HG03442 (cell line): ENCODE data around the gene SPR.
A peak's percentile ranks its signal among the peaks of the same experiment; 100 is the strongest.

ENCODE experiments used
- ATAC-seq: cut with Tn5 transposase; IDR thresholded peaks from one replicate; pipeline ENCODE4 v1.9.1; 2021; ENCODE audit warnings: mild to moderate bottlenecking, moderate library complexity; ENCODE audit not compliant: unreplicated experiment

Gene SPR

DNA sequence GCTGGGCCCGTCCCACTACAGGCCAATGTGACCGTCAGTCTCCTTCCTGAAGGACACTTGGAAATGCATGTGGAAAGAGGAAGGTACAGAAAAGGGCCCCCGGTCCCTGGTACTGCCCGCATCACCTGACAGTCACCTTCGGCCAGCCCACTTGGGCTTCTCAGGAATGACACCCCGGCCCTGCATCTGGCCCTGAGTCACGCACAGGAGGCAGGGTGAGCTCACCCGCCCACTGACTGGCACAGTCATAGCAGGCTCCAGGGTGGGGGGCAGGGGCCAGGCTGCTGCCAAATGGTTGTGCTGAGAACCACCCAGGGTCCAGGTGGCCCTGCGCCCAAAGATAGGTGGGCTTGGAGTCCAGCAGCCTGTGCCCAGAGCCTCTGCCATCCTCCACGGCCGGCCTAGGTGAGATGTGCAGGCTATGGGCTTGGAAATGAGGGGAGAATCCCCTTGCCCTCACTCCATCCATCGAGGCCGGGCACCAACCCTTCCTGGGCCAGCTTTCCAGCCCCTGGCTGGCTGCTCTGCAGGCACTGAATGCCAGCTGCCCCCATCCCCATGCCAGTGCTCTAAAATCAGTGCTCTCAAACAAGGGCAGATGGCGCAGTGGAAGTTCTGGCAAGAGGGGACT, 44.2 kb downstream of the SPR start:
- no peak for ATAC-seq

GRCh38 chr2:72932045-72932740, 45.0 kb downstream of the SPR start:
- ATAC-seq: no peak

GRCh38 chr2:72932805-72933204, 45.6 kb downstream of the SPR start:
- ATAC-seq: no peak

GRCh38 chr2:72933207-72933606, 46.0 kb downstream of the SPR start:
- ATAC-seq: no peak

GRCh38 chr2:72933646-72934151, 46.5 kb downstream of the SPR start:
- no peak for ATAC-seq

- peak; percentile 65 for ATAC-seq
Measured at GRCh38 chr2:72934683-72935610, 47.7 kb downstream of the SPR start.

DNA sequence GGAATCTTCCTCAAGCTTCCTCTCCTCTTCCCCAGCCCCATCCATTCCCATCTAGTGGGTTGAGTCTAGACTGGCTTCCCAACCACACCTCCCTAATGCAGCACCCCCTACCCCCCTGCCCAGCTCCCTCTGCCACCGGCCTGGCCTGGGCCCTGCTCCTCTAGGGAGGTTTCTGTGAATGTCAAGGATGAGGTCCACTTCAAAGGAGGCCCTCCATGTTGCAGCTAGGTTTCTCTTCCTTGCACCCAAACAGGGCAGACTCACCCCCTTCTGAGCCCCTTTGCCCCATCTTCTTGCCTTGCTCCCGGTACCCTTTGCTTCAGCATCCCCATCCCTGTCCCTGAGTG, 48.4 kb downstream of the SPR start:
- no peak for ATAC-seq

- ATAC-seq: no peak
Measured at GRCh38 chr2:72936660-72937355, 49.6 kb downstream of the SPR start.

- ATAC-seq: no peak
Measured at GRCh38 chr2:72937356-72937669, 50.1 kb downstream of the SPR start.

DNA sequence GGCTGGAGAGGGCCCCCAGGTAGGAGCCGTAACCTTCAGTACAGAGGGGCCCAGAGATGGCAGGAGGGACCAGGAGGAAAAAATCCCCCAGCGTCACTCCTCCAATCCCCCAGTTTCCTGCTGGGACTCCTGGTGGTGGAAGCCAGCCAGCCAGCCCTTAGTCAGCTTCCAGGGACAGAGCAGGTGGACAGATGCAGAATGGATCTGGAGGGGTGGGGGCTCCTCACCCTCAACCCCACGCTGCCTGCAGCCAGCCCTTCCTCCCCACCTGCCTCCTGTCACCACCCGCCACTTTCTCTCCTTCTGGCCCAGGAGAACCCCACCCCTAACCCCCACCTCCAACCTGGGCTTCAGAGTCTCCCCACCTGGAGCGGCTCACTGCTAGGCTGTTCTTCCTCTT, 51.2 kb downstream of the SPR start:
- ATAC-seq: no peak

GRCh38 chr2:72940361-72940760, 53.2 kb downstream of the SPR start:
- ATAC-seq: no peak

- no peak for ATAC-seq
Measured at GRCh38 chr2:72940786-72941185, 53.6 kb downstream of the SPR start.
